ENCODE data around the gene SDE2.
"Not testable (repeated sequence)": the region's sequence is repeated elsewhere in the genome, so short reads cannot be mapped to it uniquely, and the experiment has no call there.

SDE2 gene

DNA sequence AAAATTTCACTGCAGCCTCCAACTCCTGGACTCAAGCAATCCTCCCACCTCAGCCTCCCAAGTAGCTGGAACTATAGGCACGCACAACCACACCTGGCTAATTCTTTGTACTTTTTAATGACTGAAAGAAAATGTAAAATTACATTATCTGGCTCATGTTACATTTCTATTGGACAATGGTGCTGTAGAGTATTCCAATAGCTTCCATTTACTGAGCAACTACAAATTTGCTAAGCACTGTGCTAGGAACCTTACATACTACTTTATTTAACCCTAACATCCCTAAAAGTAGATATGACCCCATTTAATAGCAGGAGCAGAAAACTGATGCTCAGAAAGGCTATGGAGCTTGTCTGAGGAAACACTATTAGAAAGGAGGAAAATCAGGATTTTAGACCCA lies 19.7 kb downstream of the SDE2 start:
- Mint-ChIP-seq H3K27me3 (no peaks in the 10 kb centered on the region), H3K36me3 (ENCODE audit: low read depth) (peaks cover 63% of the 10 kb centered on the region), H3K4me3 (no peak overlapping the region), H3K9me3 (peaks cover 11% of the 10 kb centered on the region), H3K4me1 (ENCODE audit: low read depth) (peaks cover 30% of the 10 kb centered on the region), H3K27ac (no peak overlapping the region)
- intact Hi-C loops (cut with micrococcal nuclease), result loop anchor here (5.0 to 10.0 kb wide), 3 partner anchors 65 to 427 kb away; no protein-coding TSS in a partner anchor

DNA sequence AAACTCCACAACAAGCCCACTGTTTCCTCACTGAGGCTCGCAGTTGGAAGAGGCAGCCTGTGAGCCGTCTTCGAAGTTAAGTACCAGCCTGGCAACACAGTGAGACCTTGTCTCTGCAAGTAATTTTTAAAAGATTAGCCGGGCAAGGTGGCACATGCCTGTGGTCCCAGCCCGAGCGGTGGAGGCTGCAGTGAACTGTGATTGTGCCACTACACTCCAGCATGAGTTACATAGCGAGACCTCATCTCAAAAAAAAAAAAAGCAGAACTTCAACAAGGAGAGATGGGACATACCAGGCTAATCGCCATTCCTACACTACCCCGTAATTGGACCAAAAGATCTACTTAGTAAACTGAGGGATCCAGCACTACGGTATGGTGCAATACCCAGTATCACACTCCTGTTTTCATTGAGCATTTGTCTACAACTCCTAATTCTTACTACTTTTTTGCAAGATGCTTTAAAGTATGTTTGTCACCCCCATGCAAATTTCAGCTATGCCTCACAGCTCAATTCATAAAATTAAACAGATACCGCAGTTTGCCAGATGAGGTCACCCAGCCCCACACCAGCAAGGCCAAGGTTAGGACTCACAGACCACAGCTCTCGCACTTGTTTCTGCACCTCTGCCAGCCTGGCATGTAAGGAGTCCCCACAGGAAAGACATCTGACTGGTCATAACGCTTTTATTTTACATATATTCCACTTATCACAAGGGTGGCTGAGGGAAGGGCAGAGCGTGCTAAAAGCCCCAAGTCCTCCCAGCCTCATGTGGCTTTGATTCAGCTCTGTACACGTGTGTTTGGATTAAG lies 21.0 kb downstream of the SDE2 start:
- no peaks in the 10 kb centered on the region for H3K27me3 Mint-ChIP-seq
- peak overlapping the region; percentile 2 for H3K27ac Mint-ChIP-seq
- intact Hi-C loops (cut with micrococcal nuclease), result loop anchor here (2.0 to 10.0 kb wide), 4 partner anchors 63 to 659 kb away; no protein-coding TSS in a partner anchor
- peaks cover 11% of the 10 kb centered on the region for H3K9me3 Mint-ChIP-seq
- H3K4me1 Mint-ChIP-seq (ENCODE audit: low read depth), result peaks cover 30% of the 10 kb centered on the region
- no peak overlapping the region for H3K4me3 Mint-ChIP-seq
- H3K36me3 Mint-ChIP-seq (ENCODE audit: low read depth), result peaks cover 50% of the 10 kb centered on the region

DNA sequence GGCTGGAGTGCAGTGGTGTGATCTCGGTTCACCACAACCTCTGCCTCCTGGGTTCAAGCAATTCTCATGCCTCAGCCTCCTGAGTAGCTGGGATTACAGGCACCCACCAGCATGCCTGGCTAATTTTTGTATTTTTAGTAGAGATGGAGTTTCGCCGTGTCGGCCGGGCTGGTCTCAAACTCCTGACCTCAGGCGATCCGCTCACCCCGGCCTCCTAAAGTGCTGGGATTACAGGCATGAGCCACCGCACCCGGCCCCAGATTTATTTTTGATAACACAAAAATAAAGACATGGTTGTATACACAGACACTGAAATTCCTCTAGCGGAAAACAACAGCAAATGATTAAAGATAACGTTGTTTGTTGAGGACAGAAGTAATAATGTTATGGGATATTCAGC lies 24.0 kb downstream of the SDE2 start:
- Mint-ChIP-seq H3K4me1 (ENCODE audit: low read depth) (peaks cover 30% of the 10 kb centered on the region), H3K36me3 (ENCODE audit: low read depth) (peaks cover 24% of the 10 kb centered on the region)
- not testable (repeated sequence) for H3K27ac Mint-ChIP-seq, H3K27me3 Mint-ChIP-seq, H3K9me3 Mint-ChIP-seq, H3K4me3 Mint-ChIP-seq
- intact Hi-C loops (cut with micrococcal nuclease), result loop anchor here (5.0 to 10.0 kb wide), 3 partner anchors 60 to 423 kb away; no protein-coding TSS in a partner anchor

DNA sequence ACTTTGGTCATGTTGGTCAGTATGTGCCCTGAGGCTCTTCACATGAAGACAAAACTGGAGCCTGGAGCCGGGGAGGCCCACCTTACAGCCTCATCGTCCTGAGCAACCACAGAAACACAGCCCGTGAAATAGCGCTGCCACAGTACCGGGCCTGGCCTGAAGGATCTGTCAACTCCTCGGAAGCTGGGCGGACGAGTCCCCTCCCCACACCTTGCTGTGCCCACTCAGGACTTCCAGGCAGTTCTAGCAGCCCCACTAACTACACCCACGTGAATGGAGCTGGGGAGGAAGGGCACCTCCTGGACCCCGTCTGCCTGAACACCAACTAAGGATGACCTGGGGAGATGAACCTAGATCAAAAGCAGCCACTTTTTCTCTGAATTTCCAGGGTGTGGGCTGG lies 24.7 kb downstream of the SDE2 start:
- Mint-ChIP-seq H3K4me3 (no peak overlapping the region), H3K4me1 (ENCODE audit: low read depth) (peaks cover 27% of the 10 kb centered on the region), H3K27ac (no peak overlapping the region), H3K9me3 (no peaks in the 10 kb centered on the region), H3K36me3 (ENCODE audit: low read depth) (peaks cover 17% of the 10 kb centered on the region), H3K27me3 (no peaks in the 10 kb centered on the region)
- intact Hi-C loops (cut with micrococcal nuclease), result loop anchor here (10.0 kb wide), 1 partner anchor 60 kb away; no protein-coding TSS in a partner anchor

DNA sequence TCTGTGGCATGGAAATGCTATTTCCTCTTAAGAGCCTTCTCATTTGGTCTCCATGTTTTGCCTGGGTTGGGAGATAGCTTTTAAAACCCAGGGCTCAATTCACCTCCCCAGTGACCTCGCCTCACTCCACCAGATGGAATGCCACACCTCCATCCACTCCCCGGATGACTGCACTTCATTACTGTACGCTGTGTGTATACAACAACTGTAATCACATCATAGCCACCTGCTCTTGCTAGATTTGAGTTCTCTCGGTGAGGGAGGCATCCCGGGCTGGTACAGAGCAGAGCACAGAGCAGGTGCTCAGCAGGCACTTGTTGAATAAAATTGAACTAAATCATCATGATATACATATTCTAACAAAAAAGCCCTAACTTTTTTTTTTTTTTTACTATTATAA lies 26.0 kb downstream of the SDE2 start:
- Mint-ChIP-seq H3K27me3 (no peaks in the 10 kb centered on the region), H3K4me1 (ENCODE audit: low read depth) (peaks cover 22% of the 10 kb centered on the region), H3K4me3 (no peak overlapping the region), H3K9me3 (no peaks in the 10 kb centered on the region), H3K36me3 (ENCODE audit: low read depth) (peaks cover 11% of the 10 kb centered on the region), H3K27ac (no peak overlapping the region)
- intact Hi-C loops (cut with micrococcal nuclease), result loop anchor here (10.0 kb wide), 1 partner anchor 58 kb away; no protein-coding TSS in a partner anchor

DNA sequence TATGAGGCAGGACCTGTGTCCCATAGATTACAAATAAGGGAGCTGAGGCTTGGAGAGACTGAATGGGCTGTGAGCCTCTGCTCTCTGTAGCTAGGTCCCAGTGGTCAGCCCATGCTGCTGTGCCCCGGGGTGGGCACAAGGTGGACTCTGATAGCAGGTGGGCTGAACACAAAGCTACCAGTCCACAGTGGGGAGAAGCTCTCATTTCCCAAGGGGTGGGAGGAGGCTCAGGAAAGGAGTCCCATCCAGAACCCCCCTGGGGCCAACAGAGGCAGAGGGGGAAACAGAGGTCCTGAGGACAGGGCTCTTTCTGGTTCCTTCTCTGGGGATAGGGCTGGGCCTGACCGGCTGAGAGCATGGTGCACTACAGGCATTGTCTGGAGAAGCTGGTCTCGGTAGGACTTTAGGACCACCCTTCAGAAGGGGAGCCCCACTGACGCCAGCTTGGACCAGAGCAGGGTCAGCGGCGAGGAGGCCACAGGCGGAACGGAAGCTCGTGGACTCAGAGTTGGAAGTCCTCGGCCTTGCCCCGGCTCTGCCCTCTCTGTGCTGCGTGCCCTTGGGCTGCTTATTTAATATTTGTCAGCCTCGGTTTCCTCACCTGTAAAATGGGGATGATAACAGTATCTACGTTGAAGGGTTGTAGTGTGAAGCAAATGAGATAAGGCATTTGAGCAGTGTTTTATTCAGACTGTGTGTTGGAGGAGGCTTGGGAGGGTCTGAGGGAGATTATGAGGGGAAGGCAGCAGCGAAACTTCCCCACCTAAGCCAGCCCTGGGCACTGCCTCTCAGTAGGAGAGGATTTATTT lies 26.6 kb downstream of the SDE2 start:
- no peaks in the 10 kb centered on the region for H3K9me3 Mint-ChIP-seq
- no peak overlapping the region for H3K4me3 Mint-ChIP-seq
- H3K36me3 Mint-ChIP-seq (ENCODE audit: low read depth), result peaks cover 9% of the 10 kb centered on the region
- H3K4me1 Mint-ChIP-seq (ENCODE audit: low read depth), result peaks cover 16% of the 10 kb centered on the region
- H3K27me3 Mint-ChIP-seq, result no peaks in the 10 kb centered on the region
- H3K27ac Mint-ChIP-seq, result no peak overlapping the region
- intact Hi-C loops (cut with micrococcal nuclease), result loop anchor here (10.0 kb wide), 1 partner anchor 58 kb away; no protein-coding TSS in a partner anchor

DNA sequence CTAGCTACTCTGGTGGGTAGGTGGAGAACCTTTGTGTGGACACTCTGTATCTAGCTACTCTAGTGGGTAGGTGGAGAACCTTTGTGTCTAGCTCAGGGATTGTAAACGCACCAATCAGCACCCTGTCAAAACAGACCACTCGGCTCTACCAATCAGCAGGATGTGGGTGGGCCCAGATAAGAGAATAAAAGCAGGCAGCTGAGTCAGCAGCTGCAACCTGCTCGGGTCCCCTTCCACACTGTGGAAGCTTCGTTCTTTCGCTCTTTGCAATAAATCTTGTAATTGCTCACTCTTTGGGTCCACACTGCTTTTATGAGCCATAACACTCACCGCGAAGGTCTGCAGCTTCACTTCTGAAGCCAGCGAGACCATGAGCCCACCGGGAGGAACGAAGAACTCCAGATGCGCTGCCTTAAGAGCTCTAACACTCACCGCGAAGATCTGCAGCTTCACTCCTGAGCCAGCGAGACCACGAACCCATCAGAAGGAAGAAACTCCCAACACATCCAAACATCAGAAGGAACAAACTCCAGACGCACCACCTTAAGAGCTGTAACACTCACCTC lies 28.5 kb downstream of the SDE2 start:
- not testable (repeated sequence) for H3K36me3 Mint-ChIP-seq (ENCODE audit: low read depth); H3K27ac Mint-ChIP-seq; H3K9me3 Mint-ChIP-seq; H3K4me1 Mint-ChIP-seq (ENCODE audit: low read depth); H3K27me3 Mint-ChIP-seq; H3K4me3 Mint-ChIP-seq
- intact Hi-C loops (cut with micrococcal nuclease), result loop anchor here (10.0 kb wide), 1 partner anchor 56 kb away; no protein-coding TSS in a partner anchor

DNA sequence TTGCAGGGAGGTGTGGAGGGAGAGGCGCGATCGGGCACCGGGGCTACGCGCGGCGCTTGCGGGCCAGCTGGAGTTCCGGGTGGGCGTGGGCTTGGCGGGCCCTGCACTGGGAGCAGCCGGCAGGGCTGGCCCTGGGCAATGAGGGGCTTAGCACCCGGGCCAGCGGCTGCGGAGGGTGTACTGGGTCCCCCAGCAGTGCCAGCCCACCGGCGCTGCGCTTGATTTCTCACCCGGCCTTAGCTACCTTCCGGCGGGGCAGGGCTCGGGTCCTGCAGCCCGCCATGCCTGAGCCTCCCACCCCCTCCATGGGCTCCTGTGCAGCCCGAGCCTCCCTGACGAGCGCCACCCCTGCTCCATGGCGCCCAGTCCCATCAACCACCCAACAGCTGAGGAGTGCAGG lies 29.4 kb downstream of the SDE2 start:
- not testable (repeated sequence) for H3K36me3 Mint-ChIP-seq (ENCODE audit: low read depth); H3K27ac Mint-ChIP-seq; H3K27me3 Mint-ChIP-seq; H3K4me1 Mint-ChIP-seq (ENCODE audit: low read depth); H3K9me3 Mint-ChIP-seq; H3K4me3 Mint-ChIP-seq
- intact Hi-C loops (cut with micrococcal nuclease), result loop anchor here (10.0 kb wide), 1 partner anchor 55 kb away; no protein-coding TSS in a partner anchor

DNA sequence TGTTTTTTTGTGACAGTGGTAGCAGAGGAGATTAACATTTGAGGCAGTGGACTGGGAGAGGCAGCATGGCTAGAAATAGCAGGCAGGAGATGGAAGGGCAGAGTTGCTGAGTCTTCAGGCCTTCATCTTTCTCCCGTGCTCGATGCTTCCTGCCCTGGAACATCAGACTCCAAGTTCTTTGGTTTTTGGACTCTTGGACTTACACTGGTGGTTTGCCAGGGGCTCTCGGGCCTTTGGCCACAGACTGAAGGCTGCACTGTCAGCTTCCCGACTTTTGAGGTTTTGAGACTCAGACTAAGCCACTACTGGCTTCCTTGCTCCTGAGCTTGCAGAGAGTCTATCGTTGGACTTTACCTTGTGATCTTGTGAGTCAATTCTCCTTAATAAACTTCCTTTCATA lies 33.9 kb downstream of the SDE2 start:
- intact Hi-C loops (cut with micrococcal nuclease), result no loop called here
- peaks cover 7% of the 10 kb centered on the region for H3K4me1 Mint-ChIP-seq (ENCODE audit: low read depth)
- H3K4me3 Mint-ChIP-seq, result no peak overlapping the region
- H3K27ac Mint-ChIP-seq, result no peak overlapping the region
- no peaks in the 10 kb centered on the region for H3K36me3 Mint-ChIP-seq (ENCODE audit: low read depth)
- H3K9me3 Mint-ChIP-seq, result no peaks in the 10 kb centered on the region
- peaks cover 7% of the 10 kb centered on the region for H3K27me3 Mint-ChIP-seq

DNA sequence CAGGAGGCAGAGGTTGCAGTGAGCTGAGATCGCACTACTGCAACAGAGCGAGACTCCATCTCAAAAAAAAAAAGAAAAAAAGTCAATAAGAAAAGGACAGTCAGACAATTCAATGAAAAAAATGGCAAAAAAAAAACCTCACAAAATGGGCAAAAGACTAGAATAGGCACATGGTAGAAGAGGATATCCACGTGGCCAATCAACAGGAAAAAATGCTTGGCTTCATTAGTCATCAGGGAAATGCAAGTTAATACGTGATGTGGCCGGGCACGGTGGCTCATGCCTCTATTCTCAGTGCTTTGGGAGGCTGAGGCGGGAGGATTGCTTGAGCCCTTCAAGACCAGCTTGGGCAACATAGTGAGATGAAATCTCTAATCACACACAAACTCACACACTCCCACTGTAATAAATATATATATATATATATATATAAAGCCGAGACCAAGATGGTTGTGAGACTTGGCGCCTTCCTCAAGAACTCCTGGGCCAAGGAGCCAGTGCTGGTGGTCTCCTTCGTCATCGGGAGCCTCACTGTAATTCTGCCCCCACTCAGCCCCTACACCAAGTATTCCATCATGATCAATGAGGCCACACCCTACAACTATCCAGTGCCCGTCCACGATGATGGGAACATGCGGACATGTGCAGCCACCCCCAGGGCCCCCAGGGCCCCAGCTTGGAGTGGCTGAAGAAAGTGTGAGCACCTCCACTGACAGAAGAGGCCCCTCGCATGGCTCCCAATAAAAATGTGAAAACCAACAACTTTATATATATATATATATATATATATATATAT lies 35.2 kb downstream of the SDE2 start:
- H3K9me3 Mint-ChIP-seq, result no peaks in the 10 kb centered on the region
- no peaks in the 10 kb centered on the region for H3K36me3 Mint-ChIP-seq (ENCODE audit: low read depth)
- H3K27me3 Mint-ChIP-seq, result peaks cover 7% of the 10 kb centered on the region
- peaks cover 7% of the 10 kb centered on the region for H3K4me1 Mint-ChIP-seq (ENCODE audit: low read depth)
- H3K4me3 Mint-ChIP-seq, result no peak overlapping the region
- intact Hi-C loops (cut with micrococcal nuclease), result no loop called here
- H3K27ac Mint-ChIP-seq, result no peak overlapping the region

DNA sequence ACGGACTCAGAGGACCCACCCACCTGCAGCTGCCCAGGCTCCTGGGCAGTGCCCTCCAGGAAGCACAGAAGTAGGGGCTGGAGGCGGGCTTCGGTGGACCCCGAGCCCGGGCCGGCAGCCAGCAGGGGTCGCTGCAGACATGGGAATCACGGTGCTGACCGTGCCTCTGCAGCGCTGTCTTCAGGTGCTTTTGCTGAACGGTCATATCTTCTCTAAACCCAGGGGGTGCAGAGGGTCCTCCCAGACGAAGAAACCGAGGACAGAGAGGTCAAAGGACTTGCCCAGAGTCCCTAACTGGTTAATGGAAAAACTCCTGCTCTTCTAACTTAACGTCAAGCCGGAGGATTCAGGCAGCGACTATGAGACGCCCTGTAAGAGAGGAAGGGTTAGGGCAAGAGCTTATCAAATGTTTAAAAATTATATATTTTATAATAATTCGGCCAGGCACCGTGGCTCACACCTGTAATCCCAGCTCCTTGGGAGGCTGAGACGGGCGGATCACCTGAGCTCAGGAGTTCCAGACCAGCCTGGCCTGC lies 36.6 kb downstream of the SDE2 start:
- Mint-ChIP-seq H3K4me1 (ENCODE audit: low read depth) (peaks cover 7% of the 10 kb centered on the region), H3K27ac (no peak overlapping the region), H3K4me3 (no peak overlapping the region), H3K9me3 (no peaks in the 10 kb centered on the region), H3K27me3 (peaks cover 7% of the 10 kb centered on the region), H3K36me3 (ENCODE audit: low read depth) (no peaks in the 10 kb centered on the region)
- intact Hi-C loops (cut with micrococcal nuclease), result no loop called here

DNA sequence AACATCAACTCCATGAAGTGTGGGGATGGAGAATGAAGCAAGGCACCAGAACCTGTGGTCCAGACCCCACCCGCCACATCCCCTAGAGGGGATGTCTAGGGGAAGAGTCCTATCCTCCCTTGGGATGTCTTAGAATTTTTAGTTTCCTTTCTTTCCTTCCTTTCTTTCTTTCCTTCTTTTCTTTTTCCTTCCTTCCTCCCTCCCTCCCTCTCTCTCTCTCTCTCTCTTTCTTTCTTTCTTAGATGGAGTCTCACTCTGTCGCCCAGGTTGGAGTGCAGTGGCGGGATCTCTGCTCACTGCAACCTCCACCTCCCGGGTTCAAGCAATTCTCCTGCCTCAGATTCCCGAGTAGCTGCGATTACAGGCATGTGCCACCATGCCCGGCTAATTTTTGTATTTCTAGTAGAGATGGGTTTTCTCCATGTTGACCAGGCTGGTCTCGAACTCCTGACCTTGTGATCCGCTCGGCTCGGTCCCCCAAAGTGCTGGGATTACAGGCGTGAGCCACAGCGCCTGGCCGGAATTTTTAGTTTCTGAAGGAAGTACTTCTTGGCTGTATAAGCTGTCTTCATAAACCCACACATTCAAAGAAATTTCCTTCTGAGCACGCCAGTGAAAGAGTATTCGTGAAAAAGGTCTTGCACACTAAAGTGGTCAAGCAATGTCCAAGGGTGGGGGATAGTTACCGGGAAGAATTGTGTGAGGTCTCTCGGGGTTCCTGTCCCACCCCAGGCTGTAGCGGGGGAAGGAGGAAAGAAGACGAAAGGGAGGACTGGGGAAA lies 37.3 kb downstream of the SDE2 start:
- Mint-ChIP-seq H3K4me1 (ENCODE audit: low read depth) (peaks cover 7% of the 10 kb centered on the region), H3K36me3 (ENCODE audit: low read depth) (no peaks in the 10 kb centered on the region), H3K27ac (no peak overlapping the region), H3K27me3 (peaks cover 7% of the 10 kb centered on the region), H3K4me3 (no peak overlapping the region), H3K9me3 (no peaks in the 10 kb centered on the region)
- intact Hi-C loops (cut with micrococcal nuclease), result no loop called here
